ENCODE data around the gene RPGRIP1L. TPM values are rescaled to one million over a fixed set of nuclear protein-coding genes. Genes with fewer than 3 reads are reported as not detected.

Gene RPGRIP1L
- total and polyA plus RNA-seq, 9 of the 15 experiments (the other 6 are each of a cell fraction or from before 2014, with no cell fraction given) = 3.2 to 7.7 (median 5.8) TPM

- no peak for DNase-seq (ENCODE audit: extremely low read depth in 1 of 4, low spot score in 3 of 4)
- H3K4me1 ChIP-seq (replicated peaks in 1 of 2; ENCODE audit: control insufficient read depth in 2 of 2, insufficient read depth in 2 of 2, low read length in 2 of 2) = no peaks in the 10 kb centered on the region
- no peak for ATAC-seq
- no peaks in the 10 kb centered on the region for H3K9me3 ChIP-seq (replicated peaks; ENCODE audit: control insufficient read depth, insufficient read depth, low read depth, low read length)
- no peaks in the 10 kb centered on the region for H3K27me3 ChIP-seq (ENCODE audit: control insufficient read depth in 2 of 2, insufficient read depth in 2 of 2, low read length in 2 of 2)
- H3K4me2 ChIP-seq (ENCODE audit: insufficient read depth, low read length) = no peak overlapping the region
- no peak overlapping the region for H3K4me3 ChIP-seq
- no peaks in the 10 kb centered on the region for H3K79me2 ChIP-seq (ENCODE audit: control insufficient read depth, insufficient read depth, low read length)
- no peak for FAIRE-seq
- no peaks in the 10 kb centered on the region for H3K9me1 ChIP-seq (ENCODE audit: control insufficient read depth, insufficient read depth, low read length)
- intact Hi-C loops (cut with micrococcal nuclease) = no loop called here
- BruUV-seq (replicated peaks) = no TSS peak
- in situ Hi-C loops (cut with MboI) = no loop called here
- no peak overlapping the region for H3K27ac ChIP-seq (ENCODE audit: extremely low read depth, low read depth, low read length)
- H2AFZ ChIP-seq (ENCODE audit: low read depth, low read length) = no peak overlapping the region
- 56% methylated on average over 2 of the region's 2 CpGs for WGBS (ENCODE audit: insufficient coverage, low coverage, missing lambda C conversion rate)
- TF ChIP-seq ZNF12 (CRISPR knock-in tag; IDR thresholded peaks at IDR 0.05) (no peak), MAFF (IDR thresholded peaks at IDR 0.05; ENCODE audit: low read length) (no peak), ZBTB49 (CRISPR knock-in tag; IDR thresholded peaks at IDR 0.05; ENCODE audit: borderline replicate concordance) (no peak), ZC3H4 (CRISPR knock-in tag; IDR thresholded peaks at IDR 0.05; ENCODE audit: borderline replicate concordance) (no peak), PHB2 (IDR thresholded peaks at IDR 0.05; ENCODE audit: low read depth) (no peak), HIVEP1 (CRISPR knock-in tag; IDR thresholded peaks at IDR 0.05) (no peak), SETDB1 (IDR thresholded peaks at IDR 0.05; ENCODE audit: low read length) (no peak), ZNF830 (CRISPR knock-in tag; IDR thresholded peaks at IDR 0.05) (no peak), ZNF239 (CRISPR knock-in tag; IDR thresholded peaks at IDR 0.05) (no peak), SRF (CRISPR knock-in tag; IDR thresholded peaks at IDR 0.05) (no peak), SMAD3 (CRISPR knock-in tag; conservative IDR thresholded peaks at IDR 0.05) (no peak), RBFOX2 (IDR thresholded peaks at IDR 0.05; ENCODE audit: low read depth, low read length) (no peak), ZNF57 (CRISPR knock-in tag; IDR thresholded peaks at IDR 0.05) (no peak), FOS (IDR thresholded peaks at IDR 0.05; ENCODE audit: extremely low read depth, insufficient read length) (no peak), TAF9B (IDR thresholded peaks at IDR 0.05; ENCODE audit: partially characterized antibody) (no peak), ATF1 (CRISPR knock-in tag; IDR thresholded peaks at IDR 0.05) (no peak), ATF1 (tag; IDR thresholded peaks at IDR 0.05) (no peak), GATAD2A (IDR thresholded peaks at IDR 0.05) (no peak), MTA2 (IDR thresholded peaks at IDR 0.05; ENCODE audit: low read depth) (no peak), GABPB2 (CRISPR knock-in tag; conservative IDR thresholded peaks at IDR 0.05) (no peak)
- H4K20me1 ChIP-seq (replicated peaks; ENCODE audit: control insufficient read depth, insufficient read depth, low read length) = no peaks in the 10 kb centered on the region
- ChIA-PET CTCF (ENCODE audit: low intra/inter-chr PET ratio) (no interaction called here), POLR2A (no interaction called here)
- no peaks in the 10 kb centered on the region for H3K36me3 ChIP-seq (ENCODE audit: control insufficient read depth, insufficient read depth, low read length)
- H3K9ac ChIP-seq (ENCODE audit: insufficient read depth in 1 of 2, low read depth in 2 of 2, low read length in 2 of 2) = no peak overlapping the region
These were observed 22.9 kb downstream of the RPGRIP1L start for GRCh38 chr16:53680756-53681155.
